ENCODE measurements around the gene CNOT6.

CNOT6 gene

DNA sequence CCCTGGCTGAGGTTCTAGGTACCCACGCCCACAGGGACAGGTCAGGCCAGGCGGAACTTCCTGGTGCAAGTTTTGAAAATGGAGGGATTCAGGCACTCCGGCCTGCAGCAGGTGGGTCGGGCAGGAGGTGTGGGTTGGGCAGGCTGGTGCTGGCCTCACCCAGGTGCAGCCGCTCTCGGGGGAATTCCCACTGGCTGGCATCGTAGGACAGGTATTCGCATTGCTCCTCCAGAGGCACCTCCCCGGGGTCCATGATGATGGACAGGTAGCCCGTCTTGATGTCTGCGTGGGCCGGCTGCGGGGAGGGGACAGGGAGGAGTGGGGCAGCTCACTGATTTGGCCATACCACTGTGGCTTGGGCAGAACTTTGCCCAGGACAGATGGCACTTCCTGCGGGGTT is 125.8 kb downstream of the CNOT6 start:
- no peak overlapping the region for H3K4me3 ChIP-seq (ENCODE audit: low read depth, low read length)
- TF ChIP-seq, protein P1, sequence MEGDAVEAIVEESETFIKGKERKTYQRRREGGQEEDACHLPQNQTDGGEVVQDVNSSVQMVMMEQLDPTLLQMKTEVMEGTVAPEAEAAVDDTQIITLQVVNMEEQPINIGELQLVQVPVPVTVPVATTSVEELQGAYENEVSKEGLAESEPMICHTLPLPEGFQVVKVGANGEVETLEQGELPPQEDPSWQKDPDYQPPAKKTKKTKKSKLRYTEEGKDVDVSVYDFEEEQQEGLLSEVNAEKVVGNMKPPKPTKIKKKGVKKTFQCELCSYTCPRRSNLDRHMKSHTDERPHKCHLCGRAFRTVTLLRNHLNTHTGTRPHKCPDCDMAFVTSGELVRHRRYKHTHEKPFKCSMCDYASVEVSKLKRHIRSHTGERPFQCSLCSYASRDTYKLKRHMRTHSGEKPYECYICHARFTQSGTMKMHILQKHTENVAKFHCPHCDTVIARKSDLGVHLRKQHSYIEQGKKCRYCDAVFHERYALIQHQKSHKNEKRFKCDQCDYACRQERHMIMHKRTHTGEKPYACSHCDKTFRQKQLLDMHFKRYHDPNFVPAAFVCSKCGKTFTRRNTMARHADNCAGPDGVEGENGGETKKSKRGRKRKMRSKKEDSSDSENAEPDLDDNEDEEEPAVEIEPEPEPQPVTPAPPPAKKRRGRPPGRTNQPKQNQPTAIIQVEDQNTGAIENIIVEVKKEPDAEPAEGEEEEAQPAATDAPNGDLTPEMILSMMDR (IDR thresholded peaks at IDR 0.05; ENCODE audit: low read depth, low read length), result no peak

DNA sequence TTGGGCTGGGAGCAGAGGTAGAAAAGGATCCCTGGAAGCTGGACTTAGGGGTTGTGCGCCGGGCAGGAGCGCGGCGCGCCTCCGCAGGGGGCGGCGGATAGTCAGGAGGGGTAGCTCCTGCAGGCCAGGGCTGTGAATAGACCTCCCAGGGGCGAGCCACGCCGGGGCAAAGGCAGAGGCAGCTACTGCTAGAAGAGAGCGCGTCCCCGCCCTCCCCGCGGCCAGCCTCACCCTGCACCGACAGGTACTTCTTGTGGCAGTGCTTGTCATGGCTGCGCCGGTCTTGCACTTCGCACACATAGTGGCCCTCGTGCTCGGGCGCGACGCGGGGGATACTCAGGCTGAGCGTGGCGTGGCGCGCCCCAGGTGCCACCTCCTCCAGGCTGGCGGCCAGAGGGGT is 127.1 kb downstream of the CNOT6 start:
- TF ChIP-seq, protein P1 (IDR thresholded peaks at IDR 0.05; ENCODE audit: low read depth, low read length), result no peak
- no peak overlapping the region for H3K4me3 ChIP-seq (ENCODE audit: low read depth, low read length)

DNA sequence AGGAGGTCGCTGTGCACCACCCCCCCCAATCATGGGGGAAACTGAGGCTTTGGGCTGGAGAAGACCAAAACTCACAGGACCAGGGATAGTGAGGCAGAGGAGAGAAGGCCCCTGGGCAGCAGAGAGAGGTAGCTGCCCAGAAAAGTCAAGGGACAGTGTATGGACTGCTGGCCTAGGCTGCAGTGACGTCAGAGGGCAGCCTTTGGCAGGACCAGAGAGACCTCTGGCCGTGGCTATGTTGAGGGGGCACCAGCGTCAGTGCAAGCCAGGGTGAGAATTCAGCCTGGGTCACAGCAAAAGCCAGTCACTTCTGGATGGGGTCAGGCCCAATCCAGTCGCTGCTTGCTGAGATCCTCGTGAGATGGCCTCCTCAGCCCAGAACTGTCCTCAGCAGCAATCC is 128.7 kb downstream of the CNOT6 start:
- H3K4me3 ChIP-seq (ENCODE audit: low read depth, low read length), result no peak overlapping the region
- TF ChIP-seq, protein P1 (IDR thresholded peaks at IDR 0.05; ENCODE audit: low read depth, low read length), result no peak

DNA sequence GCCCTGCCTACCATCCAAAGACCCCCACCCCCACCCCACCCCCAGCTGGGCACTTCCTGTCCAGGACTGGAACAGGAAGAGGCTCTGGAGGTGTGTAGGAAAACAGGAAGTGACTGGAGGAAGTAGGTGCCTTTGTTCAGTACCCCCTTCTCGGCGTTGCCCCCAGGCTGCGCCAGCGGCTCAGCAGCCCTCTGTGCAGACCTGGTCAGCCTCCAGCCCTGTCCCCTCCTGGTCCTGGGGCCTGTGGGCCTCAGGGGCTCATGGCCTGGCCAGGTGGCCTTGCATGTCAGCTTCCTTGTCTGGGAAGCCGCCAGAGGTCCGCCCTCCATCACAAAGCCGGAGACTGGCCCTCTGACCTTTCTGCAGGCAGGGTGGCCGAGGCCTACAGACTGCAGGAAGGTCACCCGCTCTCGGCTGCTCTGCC is 129.2 kb downstream of the CNOT6 start:
- TF ChIP-seq, protein P1 (IDR thresholded peaks at IDR 0.05; ENCODE audit: low read depth, low read length), result no peak
- no peak overlapping the region for H3K4me3 ChIP-seq (ENCODE audit: low read depth, low read length)

DNA sequence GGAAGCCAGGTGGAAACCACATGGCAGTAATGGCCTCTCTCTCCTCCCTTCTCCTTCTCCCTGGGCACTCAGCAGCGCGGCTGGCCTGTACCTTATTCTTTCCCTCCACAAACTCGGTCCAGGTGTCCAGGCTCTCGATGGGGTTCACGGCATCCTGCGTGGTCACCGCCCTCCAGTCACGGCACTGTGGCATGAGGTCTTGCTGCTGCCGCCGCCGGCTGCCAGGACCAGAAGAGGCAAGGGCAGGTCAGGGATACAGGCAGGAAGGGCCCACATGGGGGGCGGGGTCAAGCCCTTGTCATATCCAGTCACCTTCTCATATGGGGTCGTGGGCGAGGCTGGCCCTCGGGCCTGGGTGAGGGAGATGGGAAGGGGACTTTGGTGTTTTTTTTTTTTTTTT is 129.7 kb downstream of the CNOT6 start:
- TF ChIP-seq, protein P1 (IDR thresholded peaks at IDR 0.05; ENCODE audit: low read depth, low read length), result no peak
- no peak overlapping the region for H3K4me3 ChIP-seq (ENCODE audit: low read depth, low read length)

DNA sequence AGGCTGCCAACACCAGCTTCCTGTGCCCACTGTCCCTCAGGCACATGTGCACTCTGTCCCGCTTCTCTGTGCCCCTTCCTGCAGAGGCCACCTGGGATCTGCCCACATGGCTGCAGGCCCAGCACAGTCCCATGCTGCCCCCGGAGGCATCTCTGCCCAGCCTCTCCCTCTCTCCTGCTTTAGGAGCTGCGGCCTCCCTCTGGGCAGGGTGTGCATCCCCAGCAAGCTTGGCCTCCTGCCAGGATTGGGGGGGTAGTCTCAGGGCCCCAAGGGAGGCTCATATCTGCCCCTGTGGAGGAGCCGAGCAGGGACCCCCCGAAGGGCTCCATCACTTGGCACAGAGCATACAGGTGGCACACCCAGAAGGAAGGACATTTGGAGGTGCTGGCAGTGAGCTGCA is 130.4 kb downstream of the CNOT6 start:
- TF ChIP-seq, protein P1 (IDR thresholded peaks at IDR 0.05; ENCODE audit: low read depth, low read length), result no peak
- H3K4me3 ChIP-seq (ENCODE audit: low read depth, low read length), result no peak overlapping the region

DNA sequence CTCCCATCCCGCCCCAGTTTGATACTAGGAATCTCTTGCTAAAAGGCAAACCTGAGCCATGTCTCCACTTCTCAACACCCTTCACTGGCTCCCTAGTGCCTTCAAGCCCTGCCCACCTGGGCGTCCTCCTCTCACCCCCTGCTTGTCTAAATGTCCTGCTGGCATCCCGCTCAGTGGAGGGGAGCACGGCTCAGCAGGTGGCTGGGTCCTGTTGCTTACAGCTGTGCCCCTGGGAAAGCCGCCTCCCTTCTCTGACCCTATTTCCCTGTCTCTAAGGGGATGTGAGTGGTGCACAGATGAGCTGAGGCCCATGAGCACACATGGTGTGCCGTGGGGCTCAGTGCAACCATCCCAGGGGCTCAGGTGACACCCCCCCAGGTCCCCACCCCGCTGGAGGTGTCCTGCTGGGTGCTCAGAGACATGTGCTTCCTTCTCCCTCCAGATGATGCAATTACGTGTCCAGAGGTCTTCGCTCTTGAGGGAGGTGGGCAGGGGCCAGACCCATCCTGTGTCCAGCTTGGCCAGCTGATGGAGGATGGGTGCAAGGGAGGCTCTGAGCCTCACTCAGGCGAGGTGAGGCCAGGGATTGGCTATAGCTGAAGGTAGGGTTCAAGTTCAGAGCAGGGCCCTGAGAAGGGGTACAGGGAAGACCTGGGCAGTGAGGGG is 131.1 kb downstream of the CNOT6 start:
- TF ChIP-seq, protein P1 (IDR thresholded peaks at IDR 0.05; ENCODE audit: low read depth, low read length), result no peak

More for the DNA sequence above, 131.1 kb downstream of the CNOT6 start:
- H3K4me3 ChIP-seq (ENCODE audit: low read depth, low read length), result no peak overlapping the region

Data from WI38 (cell line).